ENCODE measurements around the gene NXF1. TPM values are rescaled to one million over a fixed set of nuclear protein-coding genes. Genes with fewer than 3 reads are reported as not detected.

The NXF1 gene
- total and polyA plus RNA-seq, 2 of the 13 experiments (the other 11 are each of a cell fraction or from before 2014, with no cell fraction given) = 30.4 to 30.9 TPM

DNA sequence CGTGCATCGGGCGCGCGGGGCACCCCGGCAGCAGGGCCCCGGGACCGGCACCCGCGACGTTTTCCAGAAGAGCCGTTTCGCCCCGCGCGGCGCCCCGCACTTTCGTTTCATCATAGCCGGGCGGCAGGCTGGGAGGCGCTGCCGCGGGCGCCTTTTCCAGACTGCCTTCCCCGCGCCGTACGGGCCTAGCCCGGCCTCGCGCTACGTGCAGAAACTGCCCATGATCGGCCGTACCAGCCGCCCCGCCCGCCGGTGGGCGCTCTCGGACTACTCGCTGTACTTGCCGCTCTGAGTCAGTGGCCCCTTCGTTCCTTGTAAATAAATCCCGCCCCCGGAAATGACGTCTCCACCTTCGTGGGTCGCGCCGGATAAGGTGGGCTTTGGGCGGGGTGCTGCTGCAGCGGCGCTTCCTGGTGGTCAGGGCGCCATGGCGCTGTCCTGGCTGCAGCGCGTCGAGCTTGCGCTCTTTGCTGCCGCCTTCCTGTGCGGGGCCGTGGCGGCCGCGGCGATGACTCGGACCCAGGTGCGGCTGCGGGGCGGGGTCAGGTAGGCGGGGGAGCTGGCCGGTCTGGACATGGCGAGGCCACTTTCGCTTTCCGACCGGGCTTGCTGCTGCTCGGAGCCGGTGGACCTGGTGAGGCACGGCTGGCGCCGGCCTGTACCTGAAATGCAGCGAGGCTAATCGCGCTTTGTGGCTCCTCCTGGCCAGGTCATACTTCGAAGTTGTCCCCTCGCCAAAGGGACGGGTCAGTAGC lies 18.1 kb downstream of the NXF1 start, which contains the start of gene TMEM179B (continued):
- TF ChIP-seq PTBP1 (IDR thresholded peaks at IDR 0.05; ENCODE audit: low read depth, low read length, poor library complexity, severe bottlenecking) = peak; percentile 89
- peak; percentile 59; the same call in 1 of the 2 replicates for TF ChIP-seq NKX3-1 (CRISPR knock-in tag; IDR thresholded peaks at IDR 0.05)
- TF ChIP-seq ZNF816 (CRISPR knock-in tag; IDR thresholded peaks at IDR 0.05; ENCODE audit: borderline replicate concordance) = no peak; the same call in 1 of the 2 replicates
- peak; percentile 75 for TF ChIP-seq DR1 (CRISPR knock-in tag; IDR thresholded peaks at IDR 0.05)
- TF ChIP-seq ZFP90 (CRISPR knock-in tag; IDR thresholded peaks at IDR 0.05; ENCODE audit: borderline replicate concordance) = peak; percentile 47; the same call in 1 of the 2 replicates
- peak; percentile 87 for TF ChIP-seq KMT2B (CRISPR knock-in tag; IDR thresholded peaks at IDR 0.05)
- no peak; the same call in 1 of the 2 replicates for TF ChIP-seq ZNF121 (CRISPR knock-in tag; IDR thresholded peaks at IDR 0.05)
- no peak for TF ChIP-seq ZNF570 (CRISPR knock-in tag; IDR thresholded peaks at IDR 0.05; ENCODE audit: borderline replicate concordance)
- TF ChIP-seq AGO2 (optimal IDR thresholded peaks at IDR 0.05; ENCODE audit: low read depth, low read length) = peak; percentile 100
- TF ChIP-seq REPIN1 (CRISPR knock-in tag; IDR thresholded peaks at IDR 0.05; ENCODE audit: borderline replicate concordance, low read depth) = peak; percentile 96
- peak; percentile 80; the same call in 1 of the 2 replicates for TF ChIP-seq KDM5B (CRISPR knock-in tag; IDR thresholded peaks at IDR 0.05; ENCODE audit: borderline replicate concordance)
- peak; percentile 90 for TF ChIP-seq SPEN (CRISPR knock-in tag; IDR thresholded peaks at IDR 0.05; ENCODE audit: low read depth)
- 0 out of 2 replicates have a peak, but pooled peaks have one; percentile 40 for TF ChIP-seq PCBP1 (IDR thresholded peaks at IDR 0.05; ENCODE audit: borderline replicate concordance, low read depth, low read length)
- TF ChIP-seq GLMP (CRISPR knock-in tag; IDR thresholded peaks at IDR 0.05; ENCODE audit: borderline replicate concordance) = no peak
- TF ChIP-seq ZNF839 (CRISPR knock-in tag; IDR thresholded peaks at IDR 0.05; ENCODE audit: borderline replicate concordance) = peak; percentile 91; the same call in 1 of the 2 replicates
- TF ChIP-seq ZNF296 (CRISPR knock-in tag; conservative IDR thresholded peaks at IDR 0.05) = no peak
- TF ChIP-seq DNMT3B (CRISPR knock-in tag; conservative IDR thresholded peaks at IDR 0.05) = no peak
- TF ChIP-seq TEF (CRISPR knock-in tag; IDR thresholded peaks at IDR 0.05) = no peak
- peak; percentile 65 for TF ChIP-seq ZMYM4 (CRISPR knock-in tag; IDR thresholded peaks at IDR 0.05)
- peak; percentile 24; the same call in 1 of the 2 replicates for TF ChIP-seq KDM6A (CRISPR knock-in tag; IDR thresholded peaks at IDR 0.05; ENCODE audit: low read depth)
- TF ChIP-seq YY1 (IDR thresholded peaks at IDR 0.05; ENCODE audit: insufficient read depth, insufficient replicate concordance, low read depth, low read length) = peak; percentile 93
